ENCODE measurements around the gene TM2D1.
"Not testable (repeated sequence)": the region's sequence is repeated elsewhere in the genome, so short reads cannot be mapped to it uniquely, and the experiment has no call there.

Gene TM2D1

GRCh38 chr1:61711969-61712368 lies 13.0 kb downstream of the TM2D1 start:
- no peak for DNase-seq

DNA sequence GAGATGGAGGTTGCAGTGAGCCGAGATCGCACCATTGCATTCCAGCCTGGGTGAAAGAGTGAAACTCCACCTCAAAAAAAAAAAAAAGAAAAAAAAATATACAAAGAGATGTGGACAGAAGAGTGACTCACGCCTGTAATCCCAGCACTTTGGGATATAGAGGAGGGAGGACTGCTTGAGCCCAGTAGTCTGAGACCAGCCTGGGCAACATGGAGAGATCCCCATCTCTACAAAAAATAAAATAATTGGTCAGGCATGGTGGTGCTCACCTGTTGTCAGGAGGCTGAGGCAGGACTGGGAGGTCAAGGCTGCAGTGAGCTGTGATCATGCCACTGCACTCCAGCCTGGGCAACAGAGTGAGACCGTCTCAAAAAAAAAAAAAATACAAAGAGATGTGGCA lies 13.7 kb downstream of the TM2D1 start:
- DNase-seq, result not testable (repeated sequence)

DNA sequence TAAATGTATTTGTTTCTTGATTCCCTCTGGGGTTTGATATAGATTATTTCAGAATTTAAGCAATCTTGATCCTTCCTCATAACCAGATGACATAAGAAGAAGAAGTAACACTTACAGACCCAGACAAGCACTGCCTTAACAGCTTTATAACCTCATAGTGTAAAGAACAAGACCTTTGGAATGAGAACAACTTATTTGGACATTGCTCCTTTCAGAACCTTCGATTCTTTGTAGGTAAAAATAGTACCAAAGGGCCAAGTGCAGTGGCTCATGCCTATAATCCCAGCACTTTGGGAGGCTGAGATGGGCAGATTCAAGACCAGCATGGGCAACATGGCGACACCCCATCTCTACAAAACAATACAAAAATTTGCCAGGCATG lies 15.0 kb downstream of the TM2D1 start:
- DNase-seq, result no peak

DNA sequence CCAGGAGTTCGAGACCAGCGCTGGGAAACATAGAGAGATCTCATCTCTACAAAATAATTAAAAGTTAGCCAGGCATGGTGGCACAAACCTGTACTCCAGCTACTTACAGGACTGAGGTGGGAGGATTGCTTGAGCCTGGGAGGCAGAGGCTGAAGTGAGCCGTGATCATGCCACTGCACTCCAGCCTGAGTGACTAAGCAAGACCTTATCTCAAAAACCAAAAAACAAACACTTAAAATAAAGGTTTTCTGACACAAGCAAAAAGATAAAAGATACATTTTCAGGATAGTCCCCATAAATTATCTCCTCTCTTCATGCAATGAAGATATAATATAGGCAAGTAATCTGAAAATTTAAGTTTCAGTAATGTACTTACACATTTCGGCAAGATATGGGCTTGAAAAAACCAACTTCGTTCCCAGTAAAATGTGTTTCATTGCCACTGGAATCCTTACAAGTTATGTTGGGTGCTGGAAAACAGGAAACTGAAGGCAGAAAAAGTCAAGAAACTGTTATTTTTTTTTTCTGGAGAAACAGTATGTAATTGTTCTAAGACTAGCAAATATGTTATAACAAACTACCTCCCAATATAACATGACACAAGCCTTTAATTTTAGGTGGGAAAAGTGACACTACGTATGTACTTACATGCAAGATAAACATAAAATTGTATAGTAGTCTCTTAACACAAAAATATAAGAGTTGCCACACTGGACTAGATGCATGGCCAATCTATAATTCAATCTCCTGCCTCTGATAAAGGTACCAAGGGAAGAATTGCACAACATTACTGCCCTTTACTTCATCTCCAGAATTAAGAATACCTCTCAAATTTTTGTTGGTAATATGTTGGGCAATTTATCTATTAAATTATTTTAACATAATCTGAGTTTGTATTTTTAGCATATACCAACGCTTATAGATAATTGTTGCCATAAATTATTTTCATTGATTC lies 15.7 kb downstream of the TM2D1 start:
- DNase-seq, result no peak

DNA sequence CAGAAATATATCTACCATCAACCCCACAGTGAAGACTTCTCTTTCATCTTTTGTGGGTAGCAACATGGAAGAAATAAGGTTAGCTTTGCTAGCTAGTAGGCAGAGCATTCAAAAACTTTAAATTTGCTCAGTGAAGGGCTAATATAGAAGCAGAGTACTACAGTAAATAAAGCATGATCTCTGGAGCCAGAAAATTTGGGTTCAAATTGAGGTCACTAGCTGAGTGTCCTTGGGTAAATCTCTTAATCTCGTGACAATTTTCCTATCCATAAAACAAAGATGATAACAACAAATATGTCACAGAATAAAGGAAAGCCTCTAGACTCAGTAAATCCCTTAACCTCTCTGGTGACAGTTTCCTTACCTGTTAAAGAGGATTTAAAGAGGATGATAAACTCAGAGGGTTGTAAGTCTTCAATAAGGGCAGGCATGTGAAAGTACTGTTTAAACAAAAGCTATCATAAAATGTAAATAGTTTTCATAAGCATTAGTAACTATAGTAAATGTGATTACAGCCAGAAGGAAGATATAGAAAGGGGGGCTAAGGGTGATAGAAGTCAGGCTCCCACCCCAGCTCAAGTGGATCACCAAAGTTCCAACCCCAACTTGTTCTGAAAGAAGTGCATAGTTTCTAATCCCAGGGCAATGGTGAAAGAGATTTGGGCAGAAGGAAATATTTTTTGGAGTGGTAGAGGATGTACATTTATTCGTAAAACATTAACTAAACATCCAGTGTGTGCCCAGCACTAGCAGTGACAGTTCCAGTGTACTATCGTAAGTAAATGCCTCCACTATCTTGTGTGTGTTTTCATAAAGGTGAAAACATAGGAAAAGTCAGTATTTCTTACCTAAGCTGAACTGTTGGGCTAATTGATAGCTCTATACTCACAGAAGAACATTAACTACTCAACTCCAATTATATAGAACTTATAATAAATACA lies 24.8 kb downstream of the TM2D1 start:
- no peak for DNase-seq

DNA sequence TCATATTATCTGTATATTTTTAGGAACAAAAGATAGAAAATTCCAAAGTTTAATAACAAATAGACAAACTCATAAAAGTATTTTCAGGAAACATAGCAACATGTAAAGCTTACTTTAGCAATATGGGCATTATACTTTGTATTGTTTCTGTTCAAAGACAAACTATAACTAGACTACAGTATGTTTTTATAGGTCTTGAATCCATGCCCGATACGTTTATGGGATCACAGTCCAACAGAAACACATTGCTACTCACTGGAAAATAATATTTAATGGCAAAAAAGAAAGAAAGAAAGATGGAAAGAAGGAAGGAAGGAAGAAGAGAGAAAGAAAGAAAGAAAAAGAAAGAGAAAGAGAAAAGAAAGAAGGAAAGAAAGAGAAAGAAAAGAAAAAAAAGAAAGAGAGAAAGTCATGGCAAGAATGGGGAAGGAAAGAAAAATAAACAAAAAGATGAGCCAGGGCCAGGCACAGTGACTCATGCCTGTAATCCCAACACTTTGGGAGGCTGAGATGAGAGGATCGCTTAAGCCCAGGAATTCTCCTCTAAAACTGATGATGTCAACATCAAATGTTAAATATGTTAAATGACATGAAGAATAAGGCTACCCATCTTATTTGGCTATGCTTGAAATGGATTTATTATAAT lies 32.7 kb downstream of the TM2D1 start:
- no peak for DNase-seq

DNA sequence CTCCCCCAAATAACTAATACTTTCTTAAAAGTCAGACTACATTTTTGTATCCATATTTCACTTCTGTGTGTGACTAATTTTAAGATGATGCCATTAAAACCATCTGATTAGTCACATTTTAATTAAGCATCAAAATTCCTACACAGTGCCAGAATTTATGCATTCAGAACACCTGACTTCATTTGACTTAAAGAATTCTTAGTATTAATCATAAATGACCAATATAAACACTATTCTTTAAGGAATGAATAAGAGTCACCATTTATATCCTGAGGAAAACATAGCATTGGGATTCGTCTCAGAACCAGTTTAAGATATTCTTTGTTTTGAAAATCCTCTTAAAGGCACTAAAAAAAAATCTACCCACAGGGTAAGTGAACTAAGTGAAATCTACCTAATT lies 37.0 kb downstream of the TM2D1 start:
- DNase-seq, result no peak

- no peak for DNase-seq
Measured at GRCh38 chr1:61682891-61683290, 42.0 kb downstream of the TM2D1 start.

GRCh38 chr1:61680500-61680899 lies 44.4 kb downstream of the TM2D1 start:
- DNase-seq, result no peak

DNA sequence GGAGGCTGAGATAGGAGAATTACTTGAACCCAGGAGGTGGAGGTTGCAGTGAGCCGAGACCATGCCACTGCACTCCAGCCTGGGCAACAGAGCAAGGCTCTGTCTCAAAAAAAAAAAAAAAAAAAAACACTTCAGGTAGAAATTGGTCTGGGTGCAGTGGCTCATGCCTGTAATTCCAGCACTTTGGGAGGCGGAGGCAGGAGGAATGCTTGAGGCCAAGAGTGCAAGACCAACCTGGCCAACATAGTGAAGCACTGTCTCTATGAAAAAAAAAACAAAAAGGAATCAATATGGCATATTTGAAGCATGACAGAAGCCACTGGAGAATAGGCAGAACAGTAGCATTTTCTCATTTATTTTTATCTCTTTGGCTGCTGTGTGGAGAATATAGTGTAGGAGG lies 48.1 kb downstream of the TM2D1 start:
- DNase-seq, result not testable (repeated sequence)

DNA sequence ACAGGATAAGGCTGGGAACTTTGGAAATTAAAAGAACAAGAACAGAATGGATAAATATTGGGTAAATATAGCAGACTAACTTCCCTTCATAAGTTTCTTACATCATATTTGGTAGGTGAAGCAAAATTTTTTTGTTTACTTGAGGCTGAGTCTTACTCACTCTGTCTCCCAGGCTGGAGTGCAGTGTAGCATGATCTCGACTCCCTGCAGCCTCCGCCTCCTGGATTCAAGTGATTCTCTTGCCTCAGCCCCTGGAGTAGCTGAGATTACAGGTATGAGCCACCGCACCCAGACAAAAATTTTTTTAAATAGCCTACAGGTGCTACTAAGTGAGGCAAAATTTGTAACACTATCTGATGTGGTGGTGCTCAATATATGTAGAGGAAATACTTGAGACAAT lies 50.7 kb downstream of the TM2D1 start:
- no peak for DNase-seq

DNA sequence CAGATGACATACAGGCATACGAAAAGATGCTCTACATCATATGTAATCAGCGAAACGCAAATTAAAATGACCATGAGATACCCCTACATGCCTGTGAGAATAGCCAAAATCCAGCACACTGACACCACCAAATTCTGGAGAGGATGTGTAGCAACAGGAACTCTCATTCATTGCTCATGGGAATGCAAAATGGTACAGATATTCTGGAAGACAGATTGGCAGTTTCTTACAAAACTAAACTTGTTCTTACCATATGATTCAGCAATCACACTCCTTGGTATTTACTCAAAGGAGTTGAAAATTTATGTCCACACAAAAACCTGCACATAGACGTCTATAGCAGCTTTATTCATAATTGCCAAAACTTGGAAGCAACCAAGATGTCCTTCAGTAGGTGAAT lies 52.6 kb downstream of the TM2D1 start:
- no peak for DNase-seq

DNA sequence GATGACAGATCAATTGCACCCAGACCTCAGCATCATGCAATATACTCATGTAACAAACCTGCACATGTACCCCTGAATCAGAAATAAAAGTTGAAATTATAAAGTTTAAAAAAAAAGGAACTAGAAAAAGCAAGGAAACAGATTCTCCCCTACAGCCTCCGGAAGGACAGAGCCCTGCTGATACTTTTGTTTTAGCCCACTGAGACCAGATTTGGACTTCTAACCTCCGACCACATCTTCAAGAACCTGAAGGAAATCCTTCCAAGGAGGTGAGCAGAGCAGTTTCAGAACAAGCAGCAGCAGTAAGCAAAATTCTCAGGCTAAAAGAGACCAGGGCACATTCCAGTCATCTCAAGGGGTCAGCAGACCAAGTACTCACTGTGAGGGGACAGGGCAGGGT lies 54.5 kb downstream of the TM2D1 start:
- DNase-seq, result no peak

DNA sequence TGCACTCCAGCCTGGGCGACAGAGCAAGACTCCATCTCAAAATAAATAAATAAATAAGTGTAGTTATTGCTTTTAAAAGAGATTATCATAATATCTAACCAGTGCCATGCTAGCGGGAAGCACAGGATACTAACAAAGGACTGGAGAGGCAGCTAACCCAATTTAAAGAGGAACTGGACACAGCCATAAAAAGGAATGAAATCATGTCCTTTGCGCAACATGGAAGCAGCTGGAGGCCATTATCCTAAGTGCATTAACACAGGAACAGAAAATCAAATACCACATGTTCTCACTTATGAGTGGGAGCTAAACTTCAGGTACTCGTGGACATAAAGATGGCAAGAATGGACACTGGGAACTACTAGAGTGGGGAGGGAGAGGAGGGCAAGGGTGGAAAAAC lies 54.9 kb downstream of the TM2D1 start:
- DNase-seq, result no peak

DNA sequence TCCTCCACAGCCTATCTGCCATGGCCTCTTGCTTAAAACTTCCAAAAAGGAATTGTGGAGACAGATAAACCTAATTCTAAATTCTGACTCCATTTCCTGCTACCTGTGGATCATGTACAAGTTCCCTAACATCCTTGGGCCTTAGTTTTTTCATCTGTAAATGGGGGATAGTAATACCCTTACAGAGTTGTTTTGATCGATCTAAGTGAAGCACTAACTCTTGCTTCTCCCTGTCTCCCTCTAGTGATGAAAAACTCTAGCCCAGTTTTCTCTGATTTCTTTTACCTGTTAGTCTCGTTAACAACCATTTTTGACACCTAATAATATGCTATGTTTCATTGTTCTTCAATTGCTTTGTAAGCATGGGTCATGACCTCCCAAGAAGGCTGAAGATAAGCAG lies 65.9 kb downstream of the TM2D1 start:
- no peak for DNase-seq

DNA sequence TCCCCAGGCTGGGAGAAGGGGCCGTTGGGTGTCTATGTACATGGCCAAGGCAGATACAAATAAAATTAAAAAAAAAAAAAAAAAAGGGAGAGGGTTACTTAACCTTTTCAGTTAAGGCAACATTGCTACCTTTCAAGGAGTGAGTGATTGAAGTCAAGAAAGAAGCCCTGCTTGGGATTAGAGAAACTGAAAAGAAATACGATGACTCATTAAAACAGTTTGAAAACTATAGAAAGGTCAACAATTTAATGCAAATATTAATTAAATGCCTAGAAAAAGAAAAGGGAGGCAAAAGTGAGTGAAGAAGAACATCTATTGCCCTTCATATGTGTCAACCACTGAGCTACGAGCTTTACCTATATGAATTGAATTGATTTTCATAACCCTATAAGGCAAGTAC lies 69.5 kb downstream of the TM2D1 start:
- DNase-seq, result no peak

- no peak for DNase-seq
Measured at GRCh38 chr1:61654067-61654466, 70.9 kb downstream of the TM2D1 start.

GRCh38 chr1:61648983-61649742 lies 75.8 kb downstream of the TM2D1 start:
- DNase-seq, result no peak

- DNase-seq, result no peak
Measured at GRCh38 chr1:61647142-61647541, 77.8 kb downstream of the TM2D1 start.

- DNase-seq, result no peak
Measured at GRCh38 chr1:61645476-61645875, 79.5 kb downstream of the TM2D1 start.

DNA sequence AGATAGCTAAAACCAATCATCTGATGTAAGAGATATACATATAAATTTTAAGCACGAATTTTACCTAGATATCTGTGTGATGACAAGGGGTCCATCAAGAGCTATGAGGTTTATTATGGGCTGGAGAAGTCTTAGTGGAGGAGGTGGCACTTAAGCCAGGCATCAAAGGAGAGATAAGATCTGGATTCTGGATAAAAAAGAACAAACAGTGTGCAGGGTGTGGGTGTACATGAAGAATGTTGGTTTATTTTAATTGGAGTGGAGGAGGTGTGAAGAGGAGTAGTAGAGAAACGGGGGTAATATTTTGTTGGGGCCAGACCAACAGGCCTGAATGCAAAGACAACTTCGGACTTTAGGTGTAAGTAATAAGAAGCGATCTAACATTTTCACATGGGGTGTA lies 80.6 kb downstream of the TM2D1 start:
- DNase-seq, result no peak

DNA sequence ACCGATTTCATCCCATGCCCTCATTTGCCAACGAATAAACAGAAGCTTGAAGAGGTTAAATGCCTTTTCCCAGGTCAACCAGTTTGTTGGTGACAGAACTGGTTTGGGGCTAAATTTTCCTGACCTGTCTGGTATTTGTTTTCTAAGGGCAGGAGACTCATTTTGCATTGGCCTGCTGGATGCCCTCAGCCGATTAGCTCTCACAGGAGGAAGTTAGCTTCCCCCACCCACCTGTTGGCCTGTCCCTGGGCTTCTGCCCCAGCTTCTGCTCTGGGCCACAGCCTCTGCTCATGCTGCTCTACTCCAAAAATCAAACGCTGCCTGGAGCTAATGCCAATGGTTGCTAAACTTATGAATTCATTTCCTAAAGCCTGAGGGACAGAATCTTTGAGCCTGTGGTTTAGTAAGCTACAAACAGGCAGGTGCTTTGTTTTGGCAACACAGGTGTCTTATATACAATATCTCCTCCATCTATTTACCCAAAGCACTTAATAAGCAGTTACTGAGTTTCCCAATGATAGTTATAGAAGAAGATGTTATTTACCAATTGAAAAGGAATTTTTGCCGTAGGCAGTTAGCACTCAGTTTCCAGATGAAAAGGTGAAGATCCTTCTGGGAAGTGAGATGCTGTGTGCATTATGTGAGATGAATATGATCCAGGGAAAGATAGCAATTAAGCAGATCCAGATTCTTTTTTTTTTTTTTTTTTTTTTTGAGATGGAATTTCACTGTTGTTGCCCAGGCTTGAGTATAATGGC lies 82.3 kb downstream of the TM2D1 start:
- DNase-seq, result no peak
